ENCODE data around the gene PCBD2. TPM values are rescaled to one million over a fixed set of nuclear protein-coding genes. Genes with fewer than 3 reads are reported as not detected.
"Not testable (repeated sequence)": the region's sequence is repeated elsewhere in the genome, so short reads cannot be mapped to it uniquely, and the experiment has no call there.

PCBD2 gene
- total RNA-seq, 2 experiments from 2014 or later = 11.3 to 14.4 TPM

GRCh38 chr5:134967607-134968006 lies 62.7 kb downstream of the PCBD2 start, which contains the start of gene CATSPER3:
CATSPER3 (plus strand) TSS chr5:134967907; CDS start chr5:134967992, 85 bp downstream.
- DNase-seq (no peak), ATAC-seq (no peak)
- H3K4me1 Mint-ChIP-seq (ENCODE audit: low read depth) = peaks cover 26% of the 10 kb centered on the region
- POLR2A ChIA-PET = no interaction called here
- no peak within 1 kb of the TSS for H3K4me3 Mint-ChIP-seq
- H3K27me3 Mint-ChIP-seq (ENCODE audit: low read depth) = no peaks in the 10 kb centered on the region
- H3K27ac Mint-ChIP-seq = no peak within 1 kb of the TSS
- CTCF ChIA-PET = no interaction called here
- H3K36me3 Mint-ChIP-seq (ENCODE audit: low read depth) = peaks cover 18% of the 10 kb centered on the region
- no peaks in the 10 kb centered on the region for H3K9me3 Mint-ChIP-seq (ENCODE audit: insufficient read depth)

- Mint-ChIP-seq H3K27ac (no peak overlapping the region), H3K27me3 (ENCODE audit: low read depth) (no peaks in the 10 kb centered on the region), H3K4me1 (ENCODE audit: low read depth) (peaks cover 24% of the 10 kb centered on the region), H3K4me3 (no peak overlapping the region), H3K9me3 (ENCODE audit: insufficient read depth) (no peaks in the 10 kb centered on the region), H3K36me3 (ENCODE audit: low read depth) (peaks cover 17% of the 10 kb centered on the region)
- ChIA-PET POLR2A (no interaction called here), CTCF (no interaction called here)
- no peak for DNase-seq
- no peak for ATAC-seq
These were observed 63.1 kb downstream of the PCBD2 start for GRCh38 chr5:134968055-134968454.

GRCh38 chr5:134969166-134969565 lies 64.2 kb downstream of the PCBD2 start:
- CTCF ChIA-PET = no interaction called here
- H3K9me3 Mint-ChIP-seq (ENCODE audit: insufficient read depth) = no peaks in the 10 kb centered on the region

GRCh38 chr5:134975078-134975715 lies 70.3 kb downstream of the PCBD2 start:
- H3K27me3 Mint-ChIP-seq (ENCODE audit: low read depth) = no peaks in the 10 kb centered on the region
- no peaks in the 10 kb centered on the region for H3K4me1 Mint-ChIP-seq (ENCODE audit: low read depth)
- H3K27ac Mint-ChIP-seq = no peak overlapping the region
- ChIA-PET POLR2A (no interaction called here), CTCF (no interaction called here)
- ATAC-seq (no peak), DNase-seq (no peak)
- H3K4me3 Mint-ChIP-seq = no peak overlapping the region
- peaks cover 2% of the 10 kb centered on the region for H3K9me3 Mint-ChIP-seq (ENCODE audit: insufficient read depth)
- peaks cover 13% of the 10 kb centered on the region for H3K36me3 Mint-ChIP-seq (ENCODE audit: low read depth)

More at GRCh38 chr5:134969166-134969565, 64.2 kb downstream of the PCBD2 start:
- DNase-seq = no peak
- POLR2A ChIA-PET = no interaction called here
- Mint-ChIP-seq H3K27ac (no peak overlapping the region), H3K27me3 (ENCODE audit: low read depth) (no peaks in the 10 kb centered on the region), H3K4me1 (ENCODE audit: low read depth) (peaks cover 16% of the 10 kb centered on the region), H3K36me3 (ENCODE audit: low read depth) (peaks cover 14% of the 10 kb centered on the region), H3K4me3 (no peak overlapping the region)
- no peak for ATAC-seq

GRCh38 chr5:134975843-134976242 lies 70.9 kb downstream of the PCBD2 start:
- Mint-ChIP-seq H3K36me3 (ENCODE audit: low read depth) (peaks cover 13% of the 10 kb centered on the region), H3K4me1 (ENCODE audit: low read depth) (no peaks in the 10 kb centered on the region), H3K27ac (no peak overlapping the region), H3K9me3 (ENCODE audit: insufficient read depth) (peaks cover 2% of the 10 kb centered on the region), H3K27me3 (ENCODE audit: low read depth) (no peaks in the 10 kb centered on the region), H3K4me3 (no peak overlapping the region)
- ATAC-seq = no peak
- no peak for DNase-seq
- ChIA-PET POLR2A (no interaction called here), CTCF (no interaction called here)

- Mint-ChIP-seq H3K9me3 (ENCODE audit: insufficient read depth) (peaks cover 4% of the 10 kb centered on the region), H3K36me3 (ENCODE audit: low read depth) (peaks cover 17% of the 10 kb centered on the region), H3K4me1 (ENCODE audit: low read depth) (no peaks in the 10 kb centered on the region), H3K27ac (no peak overlapping the region), H3K4me3 (no peak overlapping the region), H3K27me3 (ENCODE audit: low read depth) (no peaks in the 10 kb centered on the region)
- ChIA-PET CTCF (no interaction called here), POLR2A (no interaction called here)
- DNase-seq (no peak), ATAC-seq (no peak)
These were observed 71.9 kb downstream of the PCBD2 start for GRCh38 chr5:134976841-134977240.

- no peak overlapping the region for H3K27ac Mint-ChIP-seq
- H3K9me3 Mint-ChIP-seq (ENCODE audit: insufficient read depth) = peaks cover 26% of the 10 kb centered on the region
- DNase-seq = no peak
- no peak overlapping the region for H3K4me3 Mint-ChIP-seq
- H3K4me1 Mint-ChIP-seq (ENCODE audit: low read depth) = no peaks in the 10 kb centered on the region
- ChIA-PET POLR2A (no interaction called here), CTCF (no interaction called here)
- no peak for ATAC-seq
- no peaks in the 10 kb centered on the region for H3K27me3 Mint-ChIP-seq (ENCODE audit: low read depth)
- H3K36me3 Mint-ChIP-seq (ENCODE audit: low read depth) = peaks cover 19% of the 10 kb centered on the region
These were observed 74.5 kb downstream of the PCBD2 start for GRCh38 chr5:134979416-134979815.

- Mint-ChIP-seq H3K4me1 (ENCODE audit: low read depth) (no peaks in the 10 kb centered on the region), H3K27ac (no peak overlapping the region), H3K9me3 (ENCODE audit: insufficient read depth) (peaks cover 26% of the 10 kb centered on the region), H3K4me3 (no peak overlapping the region), H3K36me3 (ENCODE audit: low read depth) (peaks cover 15% of the 10 kb centered on the region), H3K27me3 (ENCODE audit: low read depth) (peaks cover 2% of the 10 kb centered on the region)
- POLR2A ChIA-PET = no interaction called here
- CTCF ChIA-PET = no interaction called here
- DNase-seq (no peak), ATAC-seq (no peak)
These were observed 77.3 kb downstream of the PCBD2 start for GRCh38 chr5:134982230-134982629.

- H3K27me3 Mint-ChIP-seq (ENCODE audit: low read depth) = peaks cover 10% of the 10 kb centered on the region
- ChIA-PET POLR2A (no interaction called here), CTCF (no interaction called here)
- no peaks in the 10 kb centered on the region for H3K36me3 Mint-ChIP-seq (ENCODE audit: low read depth)
- peaks cover under 1% of the 10 kb centered on the region for H3K9me3 Mint-ChIP-seq (ENCODE audit: insufficient read depth)
- no peaks in the 10 kb centered on the region for H3K4me1 Mint-ChIP-seq (ENCODE audit: low read depth)
- no peak overlapping the region for H3K4me3 Mint-ChIP-seq
- H3K27ac Mint-ChIP-seq = no peak overlapping the region
- ATAC-seq (no peak), DNase-seq (no peak)
These were observed 84.4 kb downstream of the PCBD2 start for GRCh38 chr5:134989266-134989830.

GRCh38 chr5:134990183-134990582 lies 85.3 kb downstream of the PCBD2 start:
- POLR2A ChIA-PET; H3K4me3 Mint-ChIP-seq; CTCF ChIA-PET; ATAC-seq; H3K36me3 Mint-ChIP-seq (ENCODE audit: low read depth); H3K9me3 Mint-ChIP-seq (ENCODE audit: insufficient read depth); DNase-seq; H3K27ac Mint-ChIP-seq; H3K4me1 Mint-ChIP-seq (ENCODE audit: low read depth): not testable (repeated sequence)
- H3K27me3 Mint-ChIP-seq (ENCODE audit: low read depth) = peaks cover 14% of the 10 kb centered on the region

GRCh38 chr5:134992148-134992547 lies 87.2 kb downstream of the PCBD2 start:
- DNase-seq (no peak), ATAC-seq (no peak)
- Mint-ChIP-seq H3K36me3 (ENCODE audit: low read depth) (no peaks in the 10 kb centered on the region), H3K4me1 (ENCODE audit: low read depth) (no peaks in the 10 kb centered on the region), H3K9me3 (ENCODE audit: insufficient read depth) (no peaks in the 10 kb centered on the region), H3K27me3 (ENCODE audit: low read depth) (peaks cover 12% of the 10 kb centered on the region), H3K27ac (no peak overlapping the region), H3K4me3 (no peak overlapping the region)
- ChIA-PET POLR2A (no interaction called here), CTCF (no interaction called here)

- POLR2A ChIA-PET = no interaction called here
- H3K4me3 Mint-ChIP-seq = no peak overlapping the region
These were observed 88.2 kb downstream of the PCBD2 start for GRCh38 chr5:134993161-134993560.

More at GRCh38 chr5:134993161-134993560, 88.2 kb downstream of the PCBD2 start:
- H3K27me3 Mint-ChIP-seq (ENCODE audit: low read depth) = peaks cover 11% of the 10 kb centered on the region
- ATAC-seq (no peak), DNase-seq (no peak)
- H3K4me1 Mint-ChIP-seq (ENCODE audit: low read depth) = no peaks in the 10 kb centered on the region
- H3K27ac Mint-ChIP-seq = no peak overlapping the region
- CTCF ChIA-PET = no interaction called here
- no peaks in the 10 kb centered on the region for H3K36me3 Mint-ChIP-seq (ENCODE audit: low read depth)
- no peaks in the 10 kb centered on the region for H3K9me3 Mint-ChIP-seq (ENCODE audit: insufficient read depth)

Measured in activated CD8-positive, alpha-beta T cell treated with anti-CD3 and anti-CD28 coated beads, Interleukin-2, amount 10 ng/mL, durations not matched to agents 7 days and 5 days (primary cell).